Hematopoietic multipotent progenitor cell (in vitro differentiated cells): ENCODE data around the gene PPP1R9B. TPM values are rescaled to one million over a fixed set of nuclear protein-coding genes. Genes with fewer than 3 reads are reported as not detected.

Source experiments
- DNase-seq, 3 donors: peaks; one replicate each; pipeline ENCODE4 v3.0.0-alpha.2; 2011 to 2015; ENCODE audit warnings: low read depth in 2 of 3, low spot score in 2 of 3
- total RNA-seq: library from RNA; depleted of rRNA; stranded (reverse); fragments of >200 nt; gene quantifications from one replicate; pipeline ENCODE4 v1.2.3, GENCODE V29; 2012

PPP1R9B gene
- total RNA-seq, 1 donor: 42.5 TPM

- DNase-seq: peak in 2 of 3 donors; percentile 52 to 61
These were observed 20.5 kb downstream of the PPP1R9B start, which contains the start of gene SAMD14 for GRCh38 chr17:50129728-50130558. Gene SAMD14 (minus strand): TSS chr17:50130160. CDS start chr17:50124959, 5,201 bp downstream.

GRCh38 chr17:50129353-50129727 is 21.1 kb downstream of the PPP1R9B start:
- no peak for DNase-seq

- no peak for DNase-seq
These were observed 21.8 kb downstream of the PPP1R9B start for GRCh38 chr17:50128441-50129352.

DNA sequence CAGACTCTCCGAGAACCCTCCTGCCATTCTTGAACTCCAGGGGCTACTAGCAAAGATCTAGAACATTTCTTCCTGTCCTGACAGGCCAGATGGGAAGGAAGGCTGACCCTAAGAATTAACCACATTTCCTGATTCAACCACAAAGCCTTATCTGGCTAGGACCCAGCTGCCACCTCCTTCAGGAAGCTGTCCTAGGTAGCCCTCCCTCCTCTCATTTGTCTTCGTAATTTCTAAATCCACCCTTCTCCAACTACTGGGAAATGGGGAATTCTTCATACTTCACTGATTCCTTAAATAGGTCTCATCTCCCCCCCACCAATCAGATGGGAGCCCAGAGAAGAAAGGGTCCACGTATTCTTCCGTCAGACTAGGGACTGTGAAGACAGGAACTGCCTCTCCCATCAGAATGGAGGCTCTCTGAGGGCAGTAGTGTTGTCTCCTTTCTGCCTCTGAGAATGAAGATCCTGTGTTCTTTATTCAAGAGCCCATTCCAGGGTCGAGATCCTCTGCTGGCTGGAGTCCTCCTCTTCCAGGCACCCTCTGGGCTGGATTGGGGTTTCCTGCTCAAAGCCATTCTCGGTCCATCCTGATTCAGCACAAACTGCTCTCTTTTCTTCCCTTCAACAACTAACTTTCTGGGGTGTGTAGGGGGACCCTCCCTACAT is 22.6 kb downstream of the PPP1R9B start:
- peak in 2 of 3 donors; percentile 67 to 72 for DNase-seq

DNA sequence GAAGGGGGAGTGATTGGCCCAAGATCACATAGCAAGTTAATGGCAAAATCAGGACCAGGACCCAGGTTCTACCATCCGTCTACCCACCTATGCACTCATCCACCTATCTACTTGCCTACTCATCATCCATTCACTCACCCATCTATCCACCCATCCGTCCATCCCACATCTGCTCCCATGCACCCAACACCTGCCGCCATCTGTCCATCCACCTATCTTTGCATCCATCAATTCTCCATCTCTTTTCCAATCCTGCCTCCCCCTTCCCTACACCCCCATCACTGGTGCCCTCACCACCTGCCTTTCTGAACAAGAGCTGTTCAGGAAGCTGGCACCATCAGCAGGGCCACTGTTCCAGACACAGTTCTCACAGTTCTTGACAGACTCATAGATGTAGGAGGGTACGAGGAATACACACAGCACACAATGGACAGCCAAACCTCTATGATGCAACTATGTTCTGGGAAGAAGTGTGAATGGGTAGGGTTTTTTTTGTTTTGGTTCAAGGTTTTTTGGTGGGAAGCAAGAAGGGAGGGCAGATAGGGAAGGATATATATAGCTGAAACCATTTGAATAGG is 25.0 kb downstream of the PPP1R9B start:
- no peak for DNase-seq

GRCh38 chr17:50123649-50124349 is 26.7 kb downstream of the PPP1R9B start:
- DNase-seq: no peak

- no peak for DNase-seq
These were observed 27.5 kb downstream of the PPP1R9B start for GRCh38 chr17:50122945-50123344.

DNA sequence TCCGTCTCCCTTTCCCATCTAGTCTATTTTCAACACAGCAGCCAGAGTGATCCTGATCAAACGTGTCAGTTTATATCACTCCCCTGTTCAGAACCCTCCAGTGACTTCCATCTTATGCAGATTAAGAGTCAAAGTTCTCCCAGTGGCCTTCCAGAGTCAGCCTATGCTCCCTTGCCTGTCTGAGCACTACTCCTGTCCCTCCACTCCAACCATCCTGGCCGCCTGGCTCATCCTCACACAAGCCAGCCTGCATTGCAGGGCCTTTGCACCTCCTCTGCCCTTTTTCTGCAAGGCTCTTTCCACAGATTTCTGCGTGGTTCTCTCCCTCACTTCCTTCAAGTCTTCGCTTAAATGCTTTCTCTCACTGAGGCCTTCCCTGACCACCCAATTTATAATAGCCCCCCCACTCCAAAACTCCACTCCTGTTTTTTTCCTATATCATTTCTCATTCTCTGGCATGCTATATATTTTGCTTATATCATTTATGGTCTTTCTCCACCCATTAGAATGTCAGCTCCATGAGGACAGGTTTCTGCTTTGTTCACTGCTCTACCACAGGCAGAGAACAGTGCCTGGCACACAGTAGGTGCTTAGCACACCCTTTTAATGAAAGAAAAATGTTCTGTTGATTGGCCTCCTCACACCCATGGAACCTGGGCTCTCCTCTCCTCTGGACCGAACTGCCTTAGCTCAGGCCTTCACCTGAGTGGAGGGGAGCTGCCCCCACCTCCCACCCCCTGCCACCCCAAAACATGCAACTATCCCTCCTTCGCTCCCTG is 29.8 kb downstream of the PPP1R9B start:
- DNase-seq: no peak

GRCh38 chr17:50118828-50119218 is 31.7 kb downstream of the PPP1R9B start:
- DNase-seq: no peak

DNA sequence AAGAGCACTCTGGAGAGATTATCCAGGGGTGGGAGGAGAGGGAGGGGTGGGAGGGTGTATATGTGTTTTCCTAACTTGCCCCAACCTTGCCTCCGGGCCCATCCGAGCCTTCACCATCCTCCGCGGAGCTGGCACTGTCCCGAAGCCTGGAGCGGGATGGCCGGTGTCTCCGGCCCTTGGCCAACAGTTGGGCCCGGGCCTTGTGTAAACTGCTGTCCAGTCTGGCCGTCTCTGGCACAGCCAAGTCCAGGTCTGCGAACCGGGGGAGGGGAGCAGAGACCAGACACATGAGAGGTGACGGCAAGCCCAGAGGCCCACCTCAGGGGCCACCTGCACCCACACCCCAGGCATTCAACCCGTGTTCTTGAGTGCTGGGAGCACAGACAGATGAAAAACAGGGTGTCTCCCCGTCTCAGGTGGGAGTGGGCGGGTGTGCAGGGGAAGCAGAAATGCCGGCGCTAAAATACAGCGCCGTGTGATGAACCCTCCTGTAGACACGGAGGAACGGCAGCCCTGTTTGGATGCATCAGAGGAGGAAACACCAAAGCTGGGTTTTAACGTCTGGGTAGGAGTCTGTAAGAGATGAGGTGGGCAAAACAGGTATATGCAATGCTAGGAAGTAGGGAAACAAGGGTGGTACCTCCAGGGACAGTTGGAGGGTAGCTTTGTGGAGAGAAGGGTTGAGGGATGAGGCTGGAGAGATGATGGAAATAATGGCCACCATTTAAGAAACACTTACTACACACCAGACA is 32.2 kb downstream of the PPP1R9B start:
- DNase-seq: no peak

DNA sequence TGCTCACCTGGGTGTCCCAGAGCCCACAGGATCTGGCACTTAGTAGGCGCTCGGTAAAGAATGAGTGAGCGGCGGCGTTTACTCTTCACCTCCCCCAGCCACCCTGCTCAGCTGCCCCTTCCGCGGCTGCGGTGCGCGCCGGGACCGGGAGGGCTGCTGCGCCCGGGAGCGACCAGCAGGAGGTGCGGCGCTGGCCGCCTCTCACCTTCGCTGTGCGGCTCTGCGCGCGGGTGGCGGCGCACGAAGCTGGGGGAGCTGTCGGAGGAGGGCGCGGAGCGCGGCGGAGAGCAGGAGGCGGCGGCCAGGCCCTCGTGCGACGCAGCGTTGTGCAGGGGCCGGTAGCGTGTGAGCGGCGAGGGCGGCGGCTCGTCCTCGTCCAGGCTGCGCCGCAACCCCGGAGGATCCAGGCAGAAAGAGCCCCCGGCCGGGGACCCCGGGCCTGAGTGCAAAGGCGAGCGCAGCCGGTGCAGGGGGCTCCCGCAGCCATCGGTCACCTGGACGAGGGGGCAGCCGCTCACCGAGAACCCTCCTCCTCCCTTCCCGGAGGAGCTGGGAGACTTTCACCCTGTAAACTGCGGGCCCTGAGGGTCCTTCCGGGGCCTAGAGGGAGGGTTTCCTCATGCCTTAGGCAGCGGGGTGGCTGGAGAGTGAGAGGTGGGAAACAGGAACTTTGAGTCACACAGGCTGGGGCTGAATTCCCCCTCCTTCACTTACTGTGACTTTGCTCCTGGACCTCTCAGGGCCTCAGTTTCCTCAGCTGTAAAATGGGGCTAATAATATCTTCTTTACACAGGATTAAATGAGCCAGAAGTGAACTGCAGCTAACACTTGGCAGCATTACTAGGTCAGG is 33.0 kb downstream of the PPP1R9B start:
- DNase-seq: peak; percentile 41 to 82 (median 76)

GRCh38 chr17:50115756-50116155 is 34.7 kb downstream of the PPP1R9B start:
- DNase-seq: peak in 1 of 3 donors; percentile 37

GRCh38 chr17:50114849-50115357 is 35.6 kb downstream of the PPP1R9B start:
- peak in 2 of 3 donors; percentile 65 to 85 for DNase-seq

GRCh38 chr17:50114401-50114800 is 36.1 kb downstream of the PPP1R9B start:
- no peak for DNase-seq

GRCh38 chr17:50113624-50114320 is 36.7 kb downstream of the PPP1R9B start:
- DNase-seq: no peak

GRCh38 chr17:50112694-50113093 is 37.8 kb downstream of the PPP1R9B start:
- no peak for DNase-seq
